NCI-H128 (cell line): ENCODE data around the gene WDR93.
"Not testable (repeated sequence)": the region's sequence is repeated elsewhere in the genome, so short reads cannot be mapped to it uniquely, and the experiment has no call there.

ENCODE experiments used
- DNase-seq: peaks from one replicate; lab custom pipeline; 2025; ENCODE audit not compliant: unreplicated experiment; lab: John Stamatoyannopoulos, UW

Gene WDR93

GRCh38 chr15:89785774-89786140 lies 95.1 kb downstream of the WDR93 start:
- DNase-seq: no peak

- no peak for DNase-seq
Observed at GRCh38 chr15:89787944-89788343, 97.3 kb downstream of the WDR93 start.

GRCh38 chr15:89788585-89788984 lies 98.0 kb downstream of the WDR93 start:
- not testable (repeated sequence) for DNase-seq

GRCh38 chr15:89790206-89790605 lies 99.6 kb downstream of the WDR93 start:
- no peak for DNase-seq

- no peak for DNase-seq
Observed at GRCh38 chr15:89790661-89791060, 100.0 kb downstream of the WDR93 start.

GRCh38 chr15:89792106-89792805 lies 101.6 kb downstream of the WDR93 start:
- DNase-seq: no peak
